GM19397 (cell line): ENCODE data around the gene SLCO3A1.
"Not testable (repeated sequence)": the region's sequence is repeated elsewhere in the genome, so short reads cannot be mapped to it uniquely, and the experiment has no call there.

Source experiments
- ATAC-seq: cut with Tn5 transposase; IDR thresholded peaks from one replicate; pipeline ENCODE4 v1.9.1; 2021; ENCODE audit warnings: mild to moderate bottlenecking, moderate library complexity; ENCODE audit not compliant: unreplicated experiment

The SLCO3A1 gene

DNA sequence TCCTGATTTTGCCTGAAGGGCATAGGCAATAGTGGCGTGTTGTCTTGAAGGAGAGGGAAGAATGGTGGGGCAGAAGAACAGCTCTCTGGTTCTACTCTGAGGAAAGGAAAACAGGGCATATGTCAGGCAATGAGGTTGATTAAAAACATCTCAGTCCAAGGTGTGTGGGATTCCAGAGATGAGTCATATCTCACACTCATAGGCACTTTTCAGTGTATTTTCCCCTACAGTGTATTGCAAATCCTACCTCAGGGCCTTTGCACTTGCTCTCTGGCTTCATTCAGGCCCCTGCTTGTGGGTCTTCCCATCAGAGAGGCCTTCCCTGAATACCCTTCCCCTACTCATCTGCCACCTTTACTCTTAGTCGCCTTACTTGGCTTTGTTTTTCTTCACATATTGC is 107.8 kb downstream of the SLCO3A1 start:
- ATAC-seq: no peak

DNA sequence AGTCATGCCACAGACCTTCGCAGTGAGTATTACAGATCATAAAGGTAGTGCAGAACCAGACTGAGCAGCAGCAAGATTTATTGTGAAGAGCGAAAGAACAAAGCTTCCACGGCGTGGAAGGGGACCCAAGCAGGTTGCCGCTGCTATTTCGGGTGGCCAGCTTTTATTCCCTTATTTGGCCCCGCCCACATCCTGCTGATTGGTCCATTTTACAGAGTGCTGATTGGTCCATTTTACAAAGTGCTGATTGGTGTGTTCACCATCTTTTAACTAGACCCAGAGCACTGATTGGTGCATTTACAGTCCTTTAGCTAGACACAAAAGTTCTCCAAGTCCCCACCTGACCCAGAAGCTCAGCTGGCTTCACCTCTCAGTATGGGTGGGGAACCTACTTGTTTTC is 110.2 kb downstream of the SLCO3A1 start:
- not testable (repeated sequence) for ATAC-seq

DNA sequence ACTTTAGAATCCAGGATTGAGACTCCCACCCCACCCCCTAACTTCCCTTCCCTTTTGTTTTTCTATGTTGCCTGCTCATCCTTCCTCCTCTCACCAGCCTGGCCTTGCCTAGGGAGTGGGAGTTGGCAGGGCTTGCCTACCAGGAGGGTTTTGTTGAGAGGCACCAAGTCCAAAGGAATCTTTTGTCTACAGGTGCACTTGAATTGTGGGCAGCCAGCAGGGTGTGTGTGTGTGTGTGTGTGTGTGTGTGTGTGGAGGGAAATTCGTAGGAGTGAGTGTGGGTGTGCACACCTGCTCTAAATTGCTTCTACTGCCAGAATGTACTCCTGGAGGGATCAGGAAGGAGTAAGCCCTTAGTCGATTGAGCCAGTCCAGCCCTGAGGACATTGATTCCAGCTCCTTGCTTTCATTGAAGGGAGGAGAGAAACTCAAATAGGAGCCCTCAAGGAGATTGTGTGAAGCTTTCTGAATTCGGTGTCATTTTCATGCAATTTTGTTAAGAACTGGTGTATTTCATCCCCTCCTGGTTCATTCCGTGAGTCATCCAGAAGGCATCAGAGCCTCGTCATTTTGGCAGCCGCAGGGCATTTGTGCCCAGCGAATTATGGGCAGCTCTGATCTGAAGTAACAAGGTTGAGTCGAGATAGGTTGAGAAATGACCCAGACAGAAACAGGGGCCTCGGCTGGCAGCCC is 112.1 kb downstream of the SLCO3A1 start:
- ATAC-seq: no peak

DNA sequence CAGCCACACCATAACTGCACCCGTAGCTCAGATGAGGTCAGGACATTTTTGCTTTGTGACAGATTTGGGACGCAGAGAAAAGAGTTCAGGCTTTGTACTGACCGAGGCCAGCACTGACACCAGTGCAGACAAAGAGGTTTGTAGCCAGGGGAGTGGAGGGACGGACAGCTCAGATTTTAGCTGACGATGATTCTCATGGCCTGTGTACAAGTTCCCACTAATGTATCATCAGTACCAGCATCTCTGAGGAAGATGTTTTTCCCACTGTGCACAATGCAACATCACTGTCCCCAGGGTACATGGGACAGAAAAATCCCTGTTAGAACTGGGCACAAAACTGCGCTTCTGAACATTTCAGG is 112.7 kb downstream of the SLCO3A1 start:
- ATAC-seq: no peak

DNA sequence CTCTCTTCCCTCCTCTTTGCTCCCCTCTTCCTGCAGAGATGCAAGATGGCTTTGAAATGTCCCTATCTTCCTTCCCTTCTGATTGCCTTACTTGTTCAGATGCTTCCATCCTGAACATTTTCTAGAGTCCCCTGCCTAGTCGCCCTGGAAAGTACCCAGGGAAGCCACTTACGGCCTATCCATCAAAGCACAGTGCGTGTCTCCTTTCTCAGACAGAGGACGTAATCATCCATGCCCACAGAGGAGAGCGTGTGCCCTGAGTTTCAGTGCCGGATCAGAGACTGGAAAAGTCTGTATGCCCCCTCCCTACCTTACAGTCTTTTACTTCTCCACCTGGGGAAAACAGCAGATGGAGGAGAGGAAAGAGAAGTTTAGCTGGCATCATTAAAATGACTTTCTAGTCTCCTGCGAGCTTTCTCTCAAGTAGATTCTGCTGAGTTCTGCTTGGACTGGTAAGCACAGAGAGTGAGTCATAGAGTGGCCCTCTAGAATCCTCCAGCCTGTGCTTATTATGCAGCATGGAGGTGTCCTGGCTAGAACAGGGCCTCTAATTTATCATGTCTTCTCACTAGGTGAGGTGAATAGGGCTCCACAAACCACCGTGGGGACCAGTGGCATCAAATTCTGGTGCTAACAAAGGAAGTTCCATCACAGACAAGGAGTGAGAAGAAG is 114.6 kb downstream of the SLCO3A1 start:
- ATAC-seq: no peak

DNA sequence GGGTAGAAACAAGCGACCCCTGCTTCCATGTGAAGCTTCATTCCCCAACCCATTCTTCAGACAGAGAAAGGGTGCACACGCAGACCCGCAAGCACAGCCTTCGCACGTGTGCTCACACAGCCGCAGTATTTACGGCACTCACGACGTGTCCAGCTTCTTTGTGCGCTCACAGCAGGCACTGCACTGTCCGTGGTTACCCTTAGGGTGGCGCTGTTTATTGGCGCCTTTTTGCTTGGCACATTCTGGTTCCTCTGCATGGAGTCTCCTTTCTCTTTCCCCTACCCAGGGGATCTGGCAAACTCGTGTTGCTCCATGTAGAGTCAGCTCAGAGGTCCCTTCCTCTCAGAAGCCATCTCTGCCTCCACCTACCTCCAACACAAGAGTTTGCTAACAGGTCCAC is 115.1 kb downstream of the SLCO3A1 start:
- no peak for ATAC-seq

DNA sequence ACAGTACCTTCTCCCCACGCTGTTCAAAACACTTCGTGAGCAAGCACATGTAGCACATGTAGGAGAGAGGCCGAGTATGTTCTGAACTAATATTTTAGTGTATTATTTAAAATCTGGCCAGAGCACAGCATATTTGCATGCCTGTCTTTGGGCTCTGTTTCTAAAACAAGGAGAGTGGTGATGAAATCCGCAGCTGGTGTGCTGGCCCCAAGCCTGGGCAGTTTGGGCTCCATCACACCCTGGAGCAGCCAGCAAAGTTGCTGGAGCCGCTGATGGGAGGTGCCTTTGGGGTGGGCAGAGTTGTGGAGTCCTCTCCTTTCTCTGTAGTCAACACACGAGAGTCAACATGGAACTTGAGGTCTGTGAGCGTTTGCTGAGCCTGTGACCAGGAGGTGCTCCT is 116.6 kb downstream of the SLCO3A1 start:
- no peak for ATAC-seq

DNA sequence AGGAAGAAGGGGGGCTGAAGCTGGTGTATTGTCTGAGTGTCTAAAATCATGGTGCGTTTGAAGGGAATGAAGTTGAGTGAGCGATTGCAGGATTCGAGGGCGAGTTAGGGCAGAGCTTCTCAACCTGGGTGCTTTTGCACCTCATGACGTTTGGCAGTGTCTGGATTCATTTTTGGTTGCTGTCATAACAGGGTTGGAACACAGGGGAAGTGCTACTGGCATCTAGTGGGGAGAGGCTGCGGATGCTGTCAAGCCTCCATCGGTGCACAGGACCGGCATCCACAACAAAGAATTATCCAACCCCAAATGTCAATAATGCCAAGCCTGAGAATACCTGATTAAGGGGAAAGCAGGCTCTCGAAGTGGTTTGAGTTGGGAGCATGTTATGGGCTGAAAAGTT is 120.0 kb downstream of the SLCO3A1 start:
- ATAC-seq: no peak

DNA sequence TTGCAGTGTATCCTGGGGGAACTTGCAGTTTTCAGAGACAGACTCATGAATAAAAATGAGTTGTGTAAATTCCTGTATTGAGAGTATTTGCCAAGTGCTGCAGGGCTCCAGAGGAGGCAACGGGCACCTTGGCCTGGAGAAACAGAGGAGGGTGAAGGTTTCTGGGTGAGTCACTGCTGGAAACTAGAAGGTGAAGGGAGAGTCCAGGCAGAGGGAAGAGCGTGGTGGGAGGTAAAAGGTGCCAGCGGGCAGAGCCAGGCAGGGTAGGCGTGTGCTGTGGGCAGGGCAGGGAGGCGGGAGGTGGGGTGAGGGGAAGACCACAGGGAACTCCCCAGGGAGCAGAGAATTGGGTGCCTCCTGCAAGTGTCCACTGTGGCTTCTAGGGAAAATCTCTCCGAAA is 120.8 kb downstream of the SLCO3A1 start:
- ATAC-seq: no peak

DNA sequence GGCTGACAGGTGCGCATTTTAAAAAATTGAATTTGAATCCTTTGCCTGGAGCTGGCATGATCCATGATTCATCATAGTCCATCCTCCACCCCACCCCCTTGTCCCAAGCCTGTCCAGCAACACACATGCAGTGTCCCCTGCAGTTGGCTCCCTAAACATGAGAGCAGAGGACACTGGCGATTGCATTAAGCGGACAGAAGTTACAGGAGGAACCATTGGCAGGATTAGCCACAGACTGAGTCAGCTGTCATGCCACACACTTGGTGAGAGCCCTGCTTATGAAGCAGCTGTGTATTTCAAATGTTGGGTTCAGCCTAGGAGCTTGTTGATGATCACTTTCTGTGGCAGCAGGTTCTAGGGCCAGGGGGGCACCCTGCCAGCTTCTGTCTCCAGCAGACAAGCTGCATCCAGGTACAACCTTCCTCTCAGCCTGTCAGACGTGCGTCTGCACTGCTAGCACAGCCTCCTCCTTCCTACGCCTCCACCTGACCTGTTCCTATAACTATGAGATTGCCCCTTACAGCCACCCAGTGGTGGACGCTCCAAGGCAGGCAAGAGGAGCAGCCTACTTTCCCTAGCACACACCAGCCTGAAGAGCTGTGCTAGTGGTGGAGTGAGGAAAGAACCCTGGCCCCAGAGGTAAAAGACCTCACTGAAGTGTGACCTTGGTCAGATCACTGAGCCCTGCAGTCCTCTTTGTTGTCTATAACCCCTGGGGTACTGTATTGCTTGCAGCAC is 121.9 kb downstream of the SLCO3A1 start:
- no peak for ATAC-seq

DNA sequence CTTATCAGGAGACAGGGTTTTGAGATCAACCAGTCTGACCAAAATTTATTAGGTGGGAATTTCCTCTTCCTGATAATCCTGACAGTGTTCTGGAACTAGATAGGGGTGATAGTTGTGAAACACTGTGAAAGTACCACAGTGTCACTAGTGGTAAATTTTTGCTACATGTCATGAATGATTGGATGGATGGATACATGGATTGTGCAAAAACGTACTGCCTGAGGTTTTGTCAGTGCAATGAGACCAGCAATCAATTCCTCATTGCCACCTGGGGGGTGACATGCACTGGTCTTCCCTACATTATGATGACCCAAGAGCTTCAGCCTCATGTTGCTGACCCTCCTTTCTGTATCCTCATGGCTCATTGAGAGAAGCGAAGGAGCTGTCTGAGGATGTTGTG is 123.5 kb downstream of the SLCO3A1 start:
- ATAC-seq: no peak

DNA sequence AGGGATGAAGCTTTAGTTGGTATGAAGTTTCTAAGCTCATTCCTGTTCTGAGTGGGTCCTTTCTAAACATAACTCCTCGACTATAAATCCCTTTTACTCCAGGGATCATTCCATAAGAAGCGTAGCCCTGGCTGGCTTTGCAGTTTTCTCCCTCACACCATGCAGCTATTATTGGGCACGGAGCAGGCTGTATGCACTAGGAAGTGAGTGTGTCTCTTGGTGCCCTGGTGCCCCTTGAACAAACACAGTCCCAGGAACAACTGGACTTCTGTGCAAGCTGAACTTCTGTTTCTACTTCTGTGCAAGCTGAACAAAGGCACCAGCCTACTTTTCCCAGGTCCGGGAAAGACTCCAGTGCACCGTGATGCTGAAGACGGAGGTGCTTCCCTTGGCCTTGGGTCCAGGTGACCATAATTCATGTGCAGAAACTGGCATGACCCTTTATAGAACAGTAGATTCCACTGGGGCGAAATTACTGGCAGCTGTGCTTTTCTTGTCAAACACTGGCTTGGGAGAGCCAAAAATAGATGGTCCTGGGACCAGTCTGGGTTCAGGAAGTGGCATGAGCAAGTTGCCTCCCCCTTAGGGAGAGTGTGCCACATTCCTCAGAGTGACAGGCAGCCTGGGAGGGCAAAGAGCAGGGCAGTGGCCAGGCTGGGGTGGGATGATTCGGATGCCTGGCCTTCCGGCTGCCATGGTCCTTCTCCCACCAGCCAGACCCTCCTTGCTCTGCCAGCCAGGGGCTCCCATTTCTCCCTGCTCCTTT is 127.2 kb downstream of the SLCO3A1 start:
- ATAC-seq: no peak

DNA sequence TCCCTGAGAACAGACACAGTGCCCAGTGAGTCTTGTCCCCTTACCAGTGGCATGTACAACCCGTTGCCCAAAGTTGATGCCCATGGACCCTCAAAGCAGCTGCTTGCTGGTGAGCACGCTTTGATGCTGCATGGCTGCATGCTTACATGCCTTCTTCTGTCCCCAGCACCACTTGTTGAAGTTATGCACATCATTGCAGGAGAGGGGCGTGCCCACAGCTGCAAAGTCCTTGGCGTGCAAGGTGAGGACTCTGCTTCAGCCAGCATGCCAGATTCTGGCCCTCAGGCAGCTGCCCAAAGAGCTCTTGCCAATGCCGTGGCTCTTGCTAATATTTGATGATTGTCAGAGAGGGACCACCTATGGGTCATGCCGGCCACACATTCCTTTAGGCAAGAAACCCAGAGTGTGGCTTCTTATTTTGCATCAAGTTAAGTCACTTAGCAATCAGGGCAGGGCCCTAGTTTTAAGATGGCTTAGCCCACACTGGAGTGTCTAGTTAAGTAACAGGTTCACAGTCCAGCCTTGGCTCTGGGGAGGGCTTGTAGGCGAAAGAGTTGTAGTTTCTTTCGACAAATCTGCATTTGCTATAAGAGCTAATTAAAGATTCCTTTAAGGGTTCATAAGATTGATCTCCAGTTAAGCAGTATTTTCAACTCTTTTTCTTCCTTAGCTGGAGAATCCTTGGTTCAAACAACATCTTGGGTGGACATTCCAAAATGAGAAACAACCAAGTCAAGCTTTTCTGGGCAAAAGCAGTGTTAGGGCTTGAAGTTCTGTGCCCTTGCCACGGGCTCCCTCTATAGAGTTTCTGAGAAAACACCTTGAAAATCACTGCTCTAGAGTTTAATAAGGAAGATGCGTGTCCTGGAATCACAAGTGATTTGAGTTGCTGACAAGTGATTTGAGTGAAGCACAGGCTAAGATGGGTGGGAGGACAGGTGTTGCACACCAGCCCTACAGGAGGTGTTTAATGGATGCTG is 128.6 kb downstream of the SLCO3A1 start:
- no peak for ATAC-seq

DNA sequence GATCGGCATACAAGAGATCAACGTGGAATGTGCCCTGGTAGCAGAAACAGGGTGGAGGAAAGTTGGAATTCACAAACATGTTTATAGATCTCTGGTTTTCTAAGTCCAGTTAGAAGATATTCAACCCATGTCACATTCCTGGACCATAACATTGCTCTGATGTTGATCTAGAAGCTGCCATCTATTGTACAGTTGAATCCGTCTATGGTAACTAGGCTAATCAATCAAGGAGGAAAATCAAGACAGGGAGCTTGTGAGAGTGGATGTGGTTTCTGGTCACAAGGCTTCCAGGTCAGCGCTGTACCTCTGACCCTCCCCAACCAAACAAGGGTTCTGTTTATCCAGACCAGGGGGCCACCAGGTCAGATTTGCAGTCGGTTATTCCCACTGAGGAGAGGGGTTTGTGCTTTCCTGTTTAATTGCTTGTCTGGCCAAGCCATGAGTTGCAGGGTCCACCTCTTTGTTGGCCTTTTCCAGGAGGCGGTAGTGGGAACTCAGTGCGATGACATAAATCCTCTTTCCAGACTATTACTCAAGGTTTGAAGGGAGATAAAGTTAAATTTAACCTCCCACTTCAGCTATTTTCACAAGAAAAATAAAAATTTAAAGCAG is 130.3 kb downstream of the SLCO3A1 start:
- no peak for ATAC-seq

DNA sequence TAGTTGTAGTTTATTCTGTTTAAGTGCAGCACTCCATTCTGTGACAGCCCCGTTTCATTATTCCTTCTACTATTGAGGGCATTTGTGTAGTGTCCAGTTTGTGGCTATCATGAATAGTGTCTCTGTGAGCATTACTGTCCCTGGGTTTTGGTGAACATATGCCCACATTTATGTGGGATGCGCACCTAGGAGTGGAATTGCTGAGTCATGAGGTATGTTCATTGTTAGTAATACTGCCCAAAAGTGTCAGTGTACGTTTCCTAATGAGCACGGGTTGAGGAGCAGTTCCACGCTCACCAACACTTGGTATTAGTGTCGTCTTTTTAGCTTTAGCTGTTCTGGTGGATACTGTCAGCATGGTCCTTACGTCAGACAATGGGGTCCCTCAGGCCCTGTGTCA is 131.8 kb downstream of the SLCO3A1 start:
- ATAC-seq: no peak

DNA sequence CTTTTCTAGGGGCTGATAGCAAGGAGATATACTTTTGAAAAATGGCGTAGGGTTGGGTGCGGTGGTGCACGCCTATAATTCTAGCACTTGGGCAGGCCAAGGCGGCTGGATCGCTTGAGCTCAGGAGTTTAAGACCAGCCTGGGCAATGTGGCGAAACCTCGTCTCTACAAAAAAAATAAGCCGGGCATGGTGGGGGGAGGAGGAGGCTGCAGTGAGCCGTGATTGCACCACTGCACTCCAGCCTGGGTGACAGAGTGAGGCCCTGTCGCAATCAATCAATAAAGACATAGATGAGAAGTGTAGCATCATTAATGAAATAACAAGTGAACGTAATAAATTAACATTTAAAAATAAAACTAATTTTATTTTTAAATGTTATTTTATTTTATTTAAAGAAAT is 134.6 kb downstream of the SLCO3A1 start:
- ATAC-seq: no peak

DNA sequence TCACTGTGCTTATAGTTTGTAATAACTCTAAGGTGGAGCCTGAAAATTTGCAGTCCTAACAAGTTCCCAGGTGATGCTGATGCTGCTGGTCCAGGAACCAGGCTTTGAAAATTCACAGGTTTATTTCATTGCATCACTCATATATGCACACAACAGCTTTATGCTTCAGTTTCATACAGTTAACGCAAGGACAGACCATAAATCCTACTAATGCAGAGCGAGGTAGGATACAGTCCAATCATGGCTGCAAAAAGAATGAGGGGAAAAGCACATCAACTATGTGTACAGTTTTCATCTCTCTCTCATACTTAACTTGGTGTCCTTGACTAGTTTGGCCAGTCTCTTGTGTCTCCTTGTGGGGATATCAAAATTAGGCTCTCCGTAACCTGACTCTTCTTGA is 135.1 kb downstream of the SLCO3A1 start:
- no peak for ATAC-seq

DNA sequence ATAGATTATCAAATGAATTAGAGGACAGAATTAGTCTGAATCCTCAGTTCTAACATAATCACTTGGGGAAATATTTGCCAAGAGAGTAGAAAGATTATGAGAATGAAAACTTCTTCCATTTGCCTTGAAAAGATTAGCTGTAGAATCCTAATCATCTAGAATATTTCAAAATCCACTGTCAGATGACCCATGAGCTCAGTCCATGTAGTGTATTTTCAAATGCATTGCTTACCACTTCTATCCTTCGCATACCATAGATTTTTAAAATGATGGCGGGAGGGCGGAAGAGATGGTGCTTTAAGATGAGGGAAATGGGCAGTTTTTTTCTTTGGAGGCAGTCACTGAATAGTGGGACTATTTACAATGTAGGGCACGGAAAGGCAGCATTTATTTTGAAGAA is 136.3 kb downstream of the SLCO3A1 start:
- ATAC-seq: no peak

DNA sequence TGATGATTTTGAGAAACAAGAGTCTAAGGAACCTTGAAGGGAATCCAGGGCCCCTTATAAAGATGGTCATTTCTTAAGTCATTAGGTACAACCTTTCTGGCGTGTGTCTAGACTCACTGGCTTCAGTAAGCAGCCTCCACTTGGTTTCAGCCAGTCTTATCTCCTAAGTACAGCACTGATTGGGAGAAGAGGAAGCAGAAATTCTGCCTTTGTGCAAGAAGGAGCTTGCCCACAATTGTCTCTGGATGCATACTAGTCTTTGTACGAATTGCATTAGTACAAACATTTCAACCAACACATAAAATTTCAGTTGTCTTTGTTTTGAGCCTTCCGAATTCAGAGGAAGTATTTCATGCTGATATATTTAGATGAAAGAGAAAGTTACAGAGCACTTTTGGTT is 139.4 kb downstream of the SLCO3A1 start:
- no peak for ATAC-seq

DNA sequence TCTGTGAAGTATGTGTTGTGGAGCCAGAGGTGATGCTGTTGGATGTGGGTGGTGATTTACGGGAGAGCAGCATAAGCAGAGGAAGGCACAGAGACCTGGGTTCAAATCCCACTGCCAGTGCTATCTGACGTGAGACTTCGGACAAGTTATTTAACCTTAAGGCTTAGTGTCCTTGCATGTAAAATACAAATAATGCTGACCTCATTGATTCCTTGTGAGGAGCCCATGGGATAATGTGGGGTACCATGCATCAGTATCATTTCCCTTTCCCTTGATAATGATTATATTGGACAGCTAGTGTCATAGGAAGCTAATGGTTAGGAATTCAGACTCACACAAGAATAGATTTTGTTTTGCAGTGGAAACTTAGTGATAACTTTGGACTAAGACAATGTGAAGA is 141.6 kb downstream of the SLCO3A1 start:
- ATAC-seq: no peak
